ENCODE data around the gene TTLL8.

The TTLL8 gene

DNA sequence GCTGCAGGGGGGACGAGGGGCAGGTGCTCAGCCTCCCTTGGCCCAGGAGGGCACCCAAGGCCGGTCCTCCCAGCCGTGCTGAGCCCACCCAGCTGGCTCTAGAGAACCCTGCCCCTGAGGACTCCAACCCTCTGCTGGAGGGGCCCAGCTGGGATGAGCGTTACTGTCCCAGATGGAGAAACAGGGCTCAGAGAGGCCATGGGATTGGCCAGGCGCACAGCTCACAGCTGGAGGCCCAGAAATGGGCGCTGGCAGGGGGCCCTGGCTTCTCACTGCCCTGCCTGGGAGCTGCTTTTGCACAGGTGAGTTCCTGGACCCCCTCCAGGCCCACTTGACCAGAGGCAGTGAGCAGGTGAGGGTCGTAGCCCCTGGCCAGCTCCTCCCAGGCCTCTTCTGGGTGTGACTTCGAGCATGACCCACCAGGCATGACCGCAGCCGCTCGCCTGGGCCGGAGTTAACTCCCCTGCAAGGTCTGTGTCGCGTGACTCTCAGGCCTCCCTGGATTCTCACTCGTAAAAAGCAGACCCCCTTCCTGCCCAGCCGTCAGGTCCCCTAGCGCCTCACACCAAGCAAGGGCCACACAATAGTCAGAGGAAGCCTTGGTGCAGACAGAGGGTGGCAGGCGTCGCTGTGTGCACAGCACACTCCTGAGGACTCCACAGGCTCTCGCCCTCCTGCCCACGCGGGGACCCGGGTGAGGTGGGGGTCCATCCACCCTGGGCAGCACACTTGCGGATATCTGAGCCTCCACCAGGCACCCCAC is 25.8 kb downstream of the TTLL8 start:
- H3K9ac ChIP-seq (ENCODE audit: low read depth, low read length), result no peak overlapping the region
- H3K36me3 ChIP-seq (ENCODE audit: insufficient read depth, low read length), result no peaks in the 10 kb centered on the region
- H3K9me3 ChIP-seq (ENCODE audit: control insufficient read depth, insufficient read depth, low read length), result no peaks in the 10 kb centered on the region
- no peaks in the 10 kb centered on the region for H3K4me1 ChIP-seq (ENCODE audit: insufficient read depth, low read length)

DNA sequence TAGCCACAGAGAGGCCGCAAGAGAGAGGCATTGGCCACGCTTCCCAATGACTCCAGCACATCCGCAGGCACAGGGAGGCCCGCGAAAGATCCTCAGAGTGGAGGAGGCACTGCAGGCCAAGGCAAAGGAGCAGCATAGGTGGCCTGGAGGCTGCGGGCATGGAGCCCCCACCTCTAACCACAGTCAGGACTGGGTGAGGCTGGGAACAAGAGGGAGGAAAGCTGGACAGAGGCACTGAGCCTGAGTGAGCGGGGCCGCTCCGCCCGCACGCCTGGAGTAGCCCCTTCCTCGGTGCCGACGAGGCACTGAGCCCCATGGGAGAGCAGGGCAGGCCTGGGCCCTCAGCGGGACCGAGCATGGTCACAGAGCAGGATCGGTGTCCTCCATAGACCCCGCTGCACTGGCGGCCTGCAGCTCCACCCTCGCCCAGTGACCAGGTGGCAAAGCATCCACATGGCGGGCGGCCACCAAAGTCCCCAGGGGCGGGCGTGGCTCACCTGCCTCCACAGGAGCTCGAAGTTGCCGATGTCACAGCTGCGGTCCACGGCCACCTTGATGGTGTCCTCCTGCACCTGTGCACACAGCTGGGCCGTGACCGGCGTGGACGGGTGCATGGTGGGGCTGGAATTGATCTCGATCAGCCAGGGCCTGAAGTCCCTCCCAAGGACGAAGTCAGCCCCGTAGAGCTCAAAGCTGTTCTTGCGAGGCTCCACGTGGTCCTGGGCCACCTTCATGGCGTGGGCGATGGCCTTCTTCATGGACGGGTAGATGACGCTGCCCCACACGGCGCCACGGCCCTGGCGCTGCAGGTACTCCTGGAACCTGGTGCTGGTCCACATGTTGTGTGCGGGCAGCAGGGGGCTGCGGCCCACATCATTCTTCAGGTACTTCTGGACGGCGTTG is 26.7 kb downstream of the TTLL8 start:
- H3K36me3 ChIP-seq (ENCODE audit: insufficient read depth, low read length), result no peaks in the 10 kb centered on the region
- no peaks in the 10 kb centered on the region for H3K4me1 ChIP-seq (ENCODE audit: insufficient read depth, low read length)
- H3K9ac ChIP-seq (ENCODE audit: low read depth, low read length), result no peak overlapping the region
- no peaks in the 10 kb centered on the region for H3K9me3 ChIP-seq (ENCODE audit: control insufficient read depth, insufficient read depth, low read length)

- Histone ChIP-seq H3K9me3 (ENCODE audit: control insufficient read depth, insufficient read depth, low read length) (no peaks in the 10 kb centered on the region), H3K4me1 (ENCODE audit: insufficient read depth, low read length) (no peaks in the 10 kb centered on the region), H3K36me3 (ENCODE audit: insufficient read depth, low read length) (no peaks in the 10 kb centered on the region), H3K9ac (ENCODE audit: low read depth, low read length) (no peak overlapping the region; the same call in 1 of the 2 replicates)
Measured at GRCh38 chr22:50030297-50031188, 27.6 kb downstream of the TTLL8 start.

DNA sequence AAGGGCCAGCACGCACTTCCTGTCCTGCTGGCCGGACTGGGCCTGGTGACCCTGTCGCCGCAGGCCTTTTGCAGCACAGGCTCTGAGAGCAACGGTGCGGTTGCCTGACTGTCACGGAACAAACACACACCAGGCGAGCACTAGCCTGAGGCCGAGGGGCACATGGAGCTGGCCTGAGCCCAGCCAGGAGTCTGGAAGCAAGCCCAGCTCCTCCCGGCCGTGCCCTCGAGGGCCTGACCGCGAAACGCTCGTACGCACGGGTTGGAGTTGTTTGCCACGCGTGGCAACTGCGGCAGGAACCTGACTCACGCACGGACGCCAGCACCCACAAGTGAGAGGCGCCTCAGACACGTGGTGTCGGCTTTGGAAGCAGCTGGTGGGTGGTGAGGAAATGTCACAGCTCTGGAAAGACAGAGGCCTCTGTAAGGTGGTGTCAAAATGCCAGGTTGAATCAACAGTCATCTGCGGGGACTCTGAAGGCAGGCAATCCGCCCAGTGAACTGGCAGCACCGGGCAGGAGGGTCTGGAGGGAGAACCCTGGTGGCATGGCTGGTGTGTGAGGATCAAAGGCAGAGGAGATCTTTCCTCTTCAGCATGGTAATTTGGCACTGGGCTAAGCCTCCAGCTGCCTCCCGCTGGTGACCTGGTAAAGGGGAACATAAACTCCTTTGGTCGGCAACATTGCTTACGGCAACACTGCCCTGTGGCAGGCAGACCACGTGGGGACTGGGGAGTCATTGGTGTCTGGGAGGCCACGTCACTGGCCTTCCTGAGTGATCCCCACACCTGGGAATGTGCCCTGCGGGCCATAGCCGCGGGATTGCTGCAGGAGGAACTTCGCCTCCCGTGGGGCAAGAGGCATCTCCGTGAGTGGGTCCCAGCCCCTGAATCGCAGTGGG is 30.2 kb downstream of the TTLL8 start:
- H3K36me3 ChIP-seq (ENCODE audit: insufficient read depth, low read length), result no peaks in the 10 kb centered on the region
- no peaks in the 10 kb centered on the region for H3K9me3 ChIP-seq (ENCODE audit: control insufficient read depth, insufficient read depth, low read length)
- no peaks in the 10 kb centered on the region for H3K4me1 ChIP-seq (ENCODE audit: insufficient read depth, low read length)
- no peak overlapping the region for H3K9ac ChIP-seq (ENCODE audit: low read depth, low read length)

DNA sequence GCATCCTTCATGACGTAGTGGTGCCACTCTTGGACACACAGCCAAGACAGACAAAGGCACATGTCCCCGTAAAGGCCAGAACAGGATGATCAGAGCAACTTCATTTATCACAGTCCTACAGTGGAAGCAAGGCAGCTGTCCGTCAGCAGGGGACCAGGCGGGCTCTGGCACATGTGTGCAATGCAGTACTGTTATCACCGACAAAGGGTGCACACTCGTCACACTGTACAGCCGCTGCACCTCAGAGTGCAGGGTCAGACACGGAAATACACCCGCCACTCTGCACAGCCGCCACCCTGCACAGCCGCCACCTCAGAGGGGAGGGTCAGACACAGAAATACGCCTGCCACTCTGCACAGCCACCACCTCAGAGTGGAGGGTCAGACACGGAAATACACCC is 32.1 kb downstream of the TTLL8 start:
- H3K9ac ChIP-seq (ENCODE audit: low read depth, low read length), result no peak overlapping the region
- H3K9me3 ChIP-seq (ENCODE audit: control insufficient read depth, insufficient read depth, low read length), result no peaks in the 10 kb centered on the region

GRCh38 chr22:50022171-50022819 is 35.8 kb downstream of the TTLL8 start:
- no peak overlapping the region for H3K9ac ChIP-seq (ENCODE audit: low read depth, low read length)
- H3K36me3 ChIP-seq (ENCODE audit: insufficient read depth, low read length), result no peaks in the 10 kb centered on the region
- no peaks in the 10 kb centered on the region for H3K4me1 ChIP-seq (ENCODE audit: insufficient read depth, low read length)
- no peaks in the 10 kb centered on the region for H3K9me3 ChIP-seq (ENCODE audit: control insufficient read depth, insufficient read depth, low read length)

More for the DNA sequence above, 32.1 kb downstream of the TTLL8 start:
- no peaks in the 10 kb centered on the region for H3K4me1 ChIP-seq (ENCODE audit: insufficient read depth, low read length)
- H3K36me3 ChIP-seq (ENCODE audit: insufficient read depth, low read length), result no peaks in the 10 kb centered on the region

DNA sequence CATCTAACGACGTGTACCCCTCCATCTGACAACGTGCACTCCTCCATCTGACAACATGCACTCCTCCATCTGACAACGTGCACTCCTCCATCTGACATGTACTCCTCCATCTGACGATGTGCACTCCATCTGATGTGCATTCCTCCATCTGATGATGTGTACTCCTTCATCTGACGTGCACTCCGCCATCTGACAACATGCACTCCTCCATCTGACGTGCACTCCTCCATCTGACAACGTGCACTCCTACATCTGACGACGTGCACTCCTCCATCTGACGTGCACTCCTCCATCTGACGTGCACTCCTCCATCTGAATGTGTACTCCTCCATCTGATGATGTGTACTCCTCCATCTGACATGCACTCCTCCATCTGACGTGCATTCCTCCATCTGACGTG is 37.5 kb downstream of the TTLL8 start:
- no peak overlapping the region for H3K9ac ChIP-seq (ENCODE audit: low read depth, low read length)
- no peaks in the 10 kb centered on the region for H3K4me1 ChIP-seq (ENCODE audit: insufficient read depth, low read length)
- no peaks in the 10 kb centered on the region for H3K9me3 ChIP-seq (ENCODE audit: control insufficient read depth, insufficient read depth, low read length)
- no peaks in the 10 kb centered on the region for H3K36me3 ChIP-seq (ENCODE audit: insufficient read depth, low read length)

- H3K9ac ChIP-seq (ENCODE audit: low read depth, low read length), result no peak overlapping the region
Measured at GRCh38 chr22:50019316-50019715, 38.8 kb downstream of the TTLL8 start.

DNA sequence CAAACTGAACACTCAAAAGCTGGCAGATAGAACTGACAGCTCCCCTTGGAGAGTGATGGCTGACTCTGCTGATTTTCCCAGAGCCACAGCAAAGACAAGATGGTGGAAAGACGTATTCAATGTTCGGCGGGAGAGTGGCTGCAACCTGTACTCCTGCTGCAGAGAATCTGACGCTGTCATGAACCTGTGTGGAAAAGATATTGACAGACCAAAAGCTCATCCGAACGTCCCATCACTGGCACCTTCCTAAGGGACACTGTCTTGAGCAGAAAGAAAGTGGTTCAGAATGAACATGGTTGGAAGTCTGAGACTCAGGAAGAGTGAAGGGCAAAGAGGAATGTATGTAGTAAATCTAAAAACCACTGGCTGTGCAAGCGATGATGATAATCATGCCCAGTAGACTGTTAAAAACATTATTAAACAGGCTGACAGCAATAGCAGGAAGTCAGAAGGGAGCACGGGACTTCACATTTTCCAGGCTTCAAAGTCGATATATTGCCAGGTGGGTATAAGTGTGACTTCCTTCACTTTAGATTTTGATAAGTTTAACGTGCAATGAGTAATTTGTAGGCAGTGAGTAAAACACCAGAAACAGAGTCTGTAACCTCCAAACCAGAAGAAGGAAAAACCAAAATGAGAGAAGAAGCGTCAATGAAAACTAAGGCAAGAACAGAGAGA is 39.4 kb downstream of the TTLL8 start:
- Histone ChIP-seq H3K9ac (ENCODE audit: low read depth, low read length) (no peak overlapping the region), H3K36me3 (ENCODE audit: insufficient read depth, low read length) (no peaks in the 10 kb centered on the region), H3K9me3 (ENCODE audit: control insufficient read depth, insufficient read depth, low read length) (no peaks in the 10 kb centered on the region), H3K4me1 (ENCODE audit: insufficient read depth, low read length) (no peaks in the 10 kb centered on the region; the same call in 1 of the 2 replicates)

More at GRCh38 chr22:50019316-50019715, 38.8 kb downstream of the TTLL8 start:
- no peaks in the 10 kb centered on the region; the same call in 1 of the 2 replicates for H3K4me1 ChIP-seq (ENCODE audit: insufficient read depth, low read length)
- no peaks in the 10 kb centered on the region for H3K9me3 ChIP-seq (ENCODE audit: control insufficient read depth, insufficient read depth, low read length)
- no peaks in the 10 kb centered on the region for H3K36me3 ChIP-seq (ENCODE audit: insufficient read depth, low read length)

- Histone ChIP-seq H3K9me3 (ENCODE audit: control insufficient read depth, insufficient read depth, low read length) (no peaks in the 10 kb centered on the region), H3K36me3 (ENCODE audit: insufficient read depth, low read length) (no peaks in the 10 kb centered on the region), H3K9ac (ENCODE audit: low read depth, low read length) (no peak overlapping the region), H3K4me1 (ENCODE audit: insufficient read depth, low read length) (no peaks in the 10 kb centered on the region; the same call in 1 of the 2 replicates)
Measured at GRCh38 chr22:50017701-50018224, 40.3 kb downstream of the TTLL8 start.

- no peaks in the 10 kb centered on the region for H3K36me3 ChIP-seq (ENCODE audit: insufficient read depth, low read length)
- no peaks in the 10 kb centered on the region; the same call in 1 of the 2 replicates for H3K4me1 ChIP-seq (ENCODE audit: insufficient read depth, low read length)
- no peaks in the 10 kb centered on the region for H3K9me3 ChIP-seq (ENCODE audit: control insufficient read depth, insufficient read depth, low read length)
- no peak overlapping the region for H3K9ac ChIP-seq (ENCODE audit: low read depth, low read length)
Measured at GRCh38 chr22:50016988-50017700, 41.0 kb downstream of the TTLL8 start.
